Measurements from ENCODE around the gene SETD1A.
"Not testable (repeated sequence)": the region's sequence is repeated elsewhere in the genome, so short reads cannot be mapped to it uniquely, and the experiment has no call there.

The SETD1A gene

GRCh38 chr16:31004658-31005057 is 47.1 kb downstream of the SETD1A start:
- Mint-ChIP-seq H3K9me3 (no peaks in the 10 kb centered on the region), H3K27ac (no peak overlapping the region), H3K36me3 (no peaks in the 10 kb centered on the region), H3K4me3 (no peak overlapping the region), H3K4me1 (peaks cover 8% of the 10 kb centered on the region)
- ATAC-seq (no peak), DNase-seq (ENCODE audit: low spot score in 2 of 2) (no peak)

- Mint-ChIP-seq H3K9me3 (no peaks in the 10 kb centered on the region), H3K27ac (no peak overlapping the region), H3K36me3 (no peaks in the 10 kb centered on the region), H3K4me1 (peaks cover 13% of the 10 kb centered on the region), H3K4me3 (no peak overlapping the region)
- DNase-seq (ENCODE audit: low spot score in 2 of 2) (no peak), ATAC-seq (no peak)
Measured at GRCh38 chr16:31005350-31006085, 48.0 kb downstream of the SETD1A start.

GRCh38 chr16:31006086-31006385 is 48.5 kb downstream of the SETD1A start:
- no peaks in the 10 kb centered on the region for H3K9me3 Mint-ChIP-seq
- no peak overlapping the region for H3K4me3 Mint-ChIP-seq
- peaks cover 14% of the 10 kb centered on the region for H3K4me1 Mint-ChIP-seq
- ATAC-seq (no peak), DNase-seq (ENCODE audit: low spot score in 2 of 2) (no peak)
- H3K36me3 Mint-ChIP-seq = no peaks in the 10 kb centered on the region
- no peak overlapping the region for H3K27ac Mint-ChIP-seq

GRCh38 chr16:31006589-31006988 is 49.0 kb downstream of the SETD1A start:
- no peak for ATAC-seq
- H3K27ac Mint-ChIP-seq = no peak overlapping the region

GRCh38 chr16:31007684-31008083 is 50.1 kb downstream of the SETD1A start:
- DNase-seq (ENCODE audit: low spot score in 2 of 2) (no peak), ATAC-seq (no peak)
- Mint-ChIP-seq H3K4me3 (no peak overlapping the region), H3K27ac (no peak overlapping the region), H3K4me1 (peaks cover 27% of the 10 kb centered on the region), H3K9me3 (no peaks in the 10 kb centered on the region), H3K36me3 (no peaks in the 10 kb centered on the region)

More at GRCh38 chr16:31006589-31006988, 49.0 kb downstream of the SETD1A start:
- H3K4me1 Mint-ChIP-seq = peaks cover 19% of the 10 kb centered on the region
- H3K4me3 Mint-ChIP-seq = no peak overlapping the region
- H3K36me3 Mint-ChIP-seq = no peaks in the 10 kb centered on the region
- no peak for DNase-seq (ENCODE audit: low spot score in 2 of 2)
- H3K9me3 Mint-ChIP-seq = no peaks in the 10 kb centered on the region

GRCh38 chr16:31008149-31008548 is 50.6 kb downstream of the SETD1A start:
- DNase-seq (ENCODE audit: low spot score in 2 of 2) (no peak), ATAC-seq (no peak)
- Mint-ChIP-seq H3K27ac (no peak overlapping the region), H3K4me3 (no peak overlapping the region), H3K36me3 (no peaks in the 10 kb centered on the region), H3K4me1 (peaks cover 27% of the 10 kb centered on the region), H3K9me3 (no peaks in the 10 kb centered on the region)

GRCh38 chr16:31008551-31008950 is 51.0 kb downstream of the SETD1A start:
- DNase-seq (ENCODE audit: low spot score in 2 of 2) = no peak
- Mint-ChIP-seq H3K27ac (no peak overlapping the region), H3K9me3 (no peaks in the 10 kb centered on the region), H3K4me3 (no peak overlapping the region), H3K4me1 (peaks cover 30% of the 10 kb centered on the region), H3K36me3 (no peaks in the 10 kb centered on the region)
- ATAC-seq = no peak

GRCh38 chr16:31009120-31009519 is 51.6 kb downstream of the SETD1A start:
- Mint-ChIP-seq H3K4me1 (peaks cover 32% of the 10 kb centered on the region), H3K36me3 (no peaks in the 10 kb centered on the region), H3K27ac (no peak overlapping the region), H3K9me3 (no peaks in the 10 kb centered on the region), H3K4me3 (no peak overlapping the region)
- ATAC-seq = no peak
- no peak for DNase-seq (ENCODE audit: low spot score in 2 of 2)

- ATAC-seq (no peak), DNase-seq (ENCODE audit: low spot score in 2 of 2) (no peak)
- Mint-ChIP-seq H3K9me3 (no peaks in the 10 kb centered on the region), H3K4me1 (peaks cover 32% of the 10 kb centered on the region), H3K36me3 (no peaks in the 10 kb centered on the region), H3K27ac (peak overlapping the region; percentile 45), H3K4me3 (peak overlapping the region; percentile 40)
Measured at GRCh38 chr16:31009894-31010584, 52.5 kb downstream of the SETD1A start.

GRCh38 chr16:31010585-31011325 is 53.2 kb downstream of the SETD1A start, which contains the start of gene STX1B:
TSS of gene STX1B (minus strand) at chr16:31010638. CDS start at chr16:31010396, 242 bp downstream.
- Mint-ChIP-seq H3K27ac (peak within 1 kb of the TSS; percentile 70), H3K4me3 (peak within 1 kb of the TSS; percentile 40), H3K9me3 (no peaks in the 10 kb centered on the region), H3K4me1 (peaks cover 32% of the 10 kb centered on the region), H3K36me3 (no peaks in the 10 kb centered on the region)
- no peak for DNase-seq (ENCODE audit: low spot score in 2 of 2)
- no peak for ATAC-seq

GRCh38 chr16:31011815-31012214 is 54.3 kb downstream of the SETD1A start:
- not testable (repeated sequence) for H3K9me3 Mint-ChIP-seq; DNase-seq (ENCODE audit: low spot score in 2 of 2); H3K36me3 Mint-ChIP-seq; ATAC-seq
- peaks cover 32% of the 10 kb centered on the region for H3K4me1 Mint-ChIP-seq
- peak overlapping the region; percentile 70 for H3K27ac Mint-ChIP-seq
- H3K4me3 Mint-ChIP-seq = peak overlapping the region; percentile 36

- peak overlapping the region; percentile 15 for H3K27ac Mint-ChIP-seq
- DNase-seq (ENCODE audit: low spot score in 2 of 2); H3K36me3 Mint-ChIP-seq; H3K9me3 Mint-ChIP-seq; H3K4me3 Mint-ChIP-seq; ATAC-seq: not testable (repeated sequence)
- H3K4me1 Mint-ChIP-seq = peaks cover 32% of the 10 kb centered on the region
Measured at GRCh38 chr16:31013292-31013691, 55.7 kb downstream of the SETD1A start.

- DNase-seq (ENCODE audit: low spot score in 2 of 2) (no peak), ATAC-seq (no peak)
- H3K9me3 Mint-ChIP-seq = no peaks in the 10 kb centered on the region
- H3K4me3 Mint-ChIP-seq = no peak overlapping the region
- H3K27ac Mint-ChIP-seq = no peak overlapping the region
- no peaks in the 10 kb centered on the region for H3K36me3 Mint-ChIP-seq
- peaks cover 18% of the 10 kb centered on the region for H3K4me1 Mint-ChIP-seq
Measured at GRCh38 chr16:31016018-31016417, 58.5 kb downstream of the SETD1A start.

GRCh38 chr16:31017756-31018155 is 60.2 kb downstream of the SETD1A start:
- H3K9me3 Mint-ChIP-seq; ATAC-seq; H3K4me1 Mint-ChIP-seq; DNase-seq (ENCODE audit: low spot score in 2 of 2); H3K27ac Mint-ChIP-seq; H3K36me3 Mint-ChIP-seq; H3K4me3 Mint-ChIP-seq: not testable (repeated sequence)

- H3K36me3 Mint-ChIP-seq = no peaks in the 10 kb centered on the region
- no peaks in the 10 kb centered on the region for H3K9me3 Mint-ChIP-seq
- H3K4me3 Mint-ChIP-seq = no peak overlapping the region
- H3K27ac Mint-ChIP-seq = no peak overlapping the region
- no peaks in the 10 kb centered on the region for H3K4me1 Mint-ChIP-seq
- DNase-seq (ENCODE audit: low spot score in 2 of 2) = no peak
- ATAC-seq = no peak
Measured at GRCh38 chr16:31020536-31020935, 63.0 kb downstream of the SETD1A start.

Measured in stimulated activated effector memory CD8-positive, alpha-beta T cell treated with anti-CD3 and anti-CD28 coated beads, Interleukin-12 subunit alpha, Interleukin-12 subunit beta, amount 100 ng/mL, for 72 hours (primary cell).